DMS 273 (cell line): ENCODE results near the gene CHIC2.
"Not testable (repeated sequence)": the region's sequence is repeated elsewhere in the genome, so short reads cannot be mapped to it uniquely, and the experiment has no call there.

Source experiments
- DNase-seq: peaks from one replicate; lab custom pipeline; 2025; ENCODE audit not compliant: unreplicated experiment; lab: John Stamatoyannopoulos, UW

CHIC2 gene

GRCh38 chr4:54061873-54062272 is 2.5 kb downstream of the CHIC2 start:
- DNase-seq, result no peak

GRCh38 chr4:54061067-54061466 is 3.3 kb downstream of the CHIC2 start:
- no peak for DNase-seq

GRCh38 chr4:54060116-54060515 is 4.3 kb downstream of the CHIC2 start:
- no peak for DNase-seq

- no peak for DNase-seq
Observed at GRCh38 chr4:54058171-54058570, 6.2 kb downstream of the CHIC2 start.

GRCh38 chr4:54056360-54056759 is 8.0 kb downstream of the CHIC2 start:
- no peak for DNase-seq

GRCh38 chr4:54055494-54055893 is 8.9 kb downstream of the CHIC2 start:
- DNase-seq, result no peak

GRCh38 chr4:54054501-54054900 is 9.9 kb downstream of the CHIC2 start:
- no peak for DNase-seq

- DNase-seq, result not testable (repeated sequence)
Observed at GRCh38 chr4:54053322-54053721, 11.1 kb downstream of the CHIC2 start.

- DNase-seq, result no peak
Observed at GRCh38 chr4:54050214-54050904, 14.0 kb downstream of the CHIC2 start.

GRCh38 chr4:54043630-54044029 is 20.8 kb downstream of the CHIC2 start:
- not testable (repeated sequence) for DNase-seq

GRCh38 chr4:54041933-54042332 is 22.5 kb downstream of the CHIC2 start:
- DNase-seq, result no peak

- DNase-seq, result no peak
Observed at GRCh38 chr4:54041100-54041499, 23.3 kb downstream of the CHIC2 start.

- DNase-seq, result no peak
Observed at GRCh38 chr4:54038056-54038455, 26.3 kb downstream of the CHIC2 start.

- no peak for DNase-seq
Observed at GRCh38 chr4:54036184-54036583, 28.2 kb downstream of the CHIC2 start.

- DNase-seq, result no peak
Observed at GRCh38 chr4:54032558-54033135, 31.8 kb downstream of the CHIC2 start.

GRCh38 chr4:54027311-54027710 is 37.1 kb downstream of the CHIC2 start:
- no peak for DNase-seq

- DNase-seq, result no peak
Observed at GRCh38 chr4:54025582-54025981, 38.8 kb downstream of the CHIC2 start.

GRCh38 chr4:54023019-54023418 is 41.4 kb downstream of the CHIC2 start:
- not testable (repeated sequence) for DNase-seq

- no peak for DNase-seq
Observed at GRCh38 chr4:54017974-54018373, 46.4 kb downstream of the CHIC2 start.

- no peak for DNase-seq
Observed at GRCh38 chr4:54017308-54017707, 47.1 kb downstream of the CHIC2 start.

GRCh38 chr4:54016504-54016903 is 47.9 kb downstream of the CHIC2 start:
- no peak for DNase-seq

GRCh38 chr4:54015423-54016030 is 48.9 kb downstream of the CHIC2 start:
- no peak for DNase-seq
